ENCODE results near the gene ASF1B. TPM values are rescaled to one million over a fixed set of nuclear protein-coding genes. Genes with fewer than 3 reads are reported as not detected.
A peak's percentile ranks its signal among the peaks of the same experiment; 100 is the strongest.

Gene ASF1B
- total RNA-seq, 2 donors from 2014 or later = 37.8 to 47.8 TPM

- H3K27me3 ChIP-seq (ENCODE audit: control insufficient read depth, insufficient read depth, low read length, poor library complexity, severe bottlenecking) = no peaks in the 10 kb centered on the region
- H3K36me3 Mint-ChIP-seq (ENCODE audit: low read depth) = peaks cover 36% of the 10 kb centered on the region
- H3K27ac ChIP-seq (ENCODE audit: low read depth, low read length) = peak overlapping the region; percentile 49
- no peaks in the 10 kb centered on the region for H3K9me3 ChIP-seq (ENCODE audit: control insufficient read depth, low read length)
- no peak overlapping the region for H3K4me3 ChIP-seq (ENCODE audit: low read length)
- TF ChIP-seq CTCF (conservative IDR thresholded peaks at IDR 0.05) = no peak
- DNase-seq = no peak
- H3K36me3 ChIP-seq (ENCODE audit: control insufficient read depth, insufficient read depth, low read length) = peaks cover 21% of the 10 kb centered on the region
- H3K4me1 ChIP-seq (ENCODE audit: control insufficient read depth, insufficient read depth, low read length) = peaks cover 4% of the 10 kb centered on the region
- 94 to 95% methylated on average over 13 to 25 of the region's 25 CpGs for WGBS, 2 experiments (ENCODE audit: insufficient coverage in 1 of 2, insufficient read length in 1 of 2)
- no peak overlapping the region for H3K9ac ChIP-seq (ENCODE audit: extremely low read depth, low read length, poor library complexity, severe bottlenecking)
- no peak overlapping the region for H3K27ac Mint-ChIP-seq
- H3K9me3 Mint-ChIP-seq = no peaks in the 10 kb centered on the region
- H3K4me1 Mint-ChIP-seq = peaks cover 2% of the 10 kb centered on the region
- no peaks in the 10 kb centered on the region for H3K27me3 Mint-ChIP-seq (ENCODE audit: insufficient read depth)
- no peak overlapping the region for H3K4me3 Mint-ChIP-seq
Measured at GRCh38 chr19:14160017-14160703, 23.8 kb upstream of the ASF1B start.

- no peak overlapping the region for H3K27ac Mint-ChIP-seq
- TF ChIP-seq CTCF (conservative IDR thresholded peaks at IDR 0.05) = no peak
- DNase-seq = no peak
- H3K4me1 Mint-ChIP-seq = peaks cover 2% of the 10 kb centered on the region
- H3K27ac ChIP-seq (ENCODE audit: low read depth, low read length) = no peak overlapping the region
- H3K4me3 ChIP-seq (ENCODE audit: low read length) = no peak overlapping the region
- peaks cover 25% of the 10 kb centered on the region for H3K36me3 ChIP-seq (ENCODE audit: control insufficient read depth, insufficient read depth, low read length)
- peaks cover 46% of the 10 kb centered on the region for H3K36me3 Mint-ChIP-seq (ENCODE audit: low read depth)
- H3K4me3 Mint-ChIP-seq = no peak overlapping the region
- peaks cover 4% of the 10 kb centered on the region for H3K4me1 ChIP-seq (ENCODE audit: control insufficient read depth, insufficient read depth, low read length)
- no peaks in the 10 kb centered on the region for H3K9me3 ChIP-seq (ENCODE audit: control insufficient read depth, low read length)
- H3K27me3 ChIP-seq (ENCODE audit: control insufficient read depth, insufficient read depth, low read length, poor library complexity, severe bottlenecking) = no peaks in the 10 kb centered on the region
- H3K27me3 Mint-ChIP-seq (ENCODE audit: insufficient read depth) = no peaks in the 10 kb centered on the region
- H3K9ac ChIP-seq (ENCODE audit: extremely low read depth, low read length, poor library complexity, severe bottlenecking) = no peak overlapping the region
- WGBS, 2 experiments (ENCODE audit: insufficient coverage in 1 of 2, insufficient read length in 1 of 2) = 93 to 94% methylated on average over 9 to 12 of the region's 12 CpGs
- H3K9me3 Mint-ChIP-seq = no peaks in the 10 kb centered on the region
Measured at GRCh38 chr19:14159059-14159458, 22.7 kb upstream of the ASF1B start.

GRCh38 chr19:14158276-14159023, 22.1 kb upstream of the ASF1B start:
- Histone ChIP-seq H3K36me3 (ENCODE audit: control insufficient read depth, insufficient read depth, low read length) (peaks cover 25% of the 10 kb centered on the region), H3K27ac (ENCODE audit: low read depth, low read length) (no peak overlapping the region), H3K4me1 (ENCODE audit: control insufficient read depth, insufficient read depth, low read length) (peaks cover 4% of the 10 kb centered on the region), H3K4me3 (ENCODE audit: low read length) (no peak overlapping the region), H3K9me3 (ENCODE audit: control insufficient read depth, low read length) (no peaks in the 10 kb centered on the region), H3K27me3 (ENCODE audit: control insufficient read depth, insufficient read depth, low read length, poor library complexity, severe bottlenecking) (no peaks in the 10 kb centered on the region), H3K9ac (ENCODE audit: extremely low read depth, low read length, poor library complexity, severe bottlenecking) (no peak overlapping the region)
- peaks cover 2% of the 10 kb centered on the region for H3K4me1 Mint-ChIP-seq
- TF ChIP-seq CTCF (conservative IDR thresholded peaks at IDR 0.05) = no peak
- no peak overlapping the region for H3K4me3 Mint-ChIP-seq
- no peak for DNase-seq
- WGBS, 2 experiments (ENCODE audit: insufficient coverage in 1 of 2, insufficient read length in 1 of 2) = 90 to 91% methylated on average over 8 to 16 of the region's 16 CpGs
- H3K27me3 Mint-ChIP-seq (ENCODE audit: insufficient read depth) = no peaks in the 10 kb centered on the region
- peaks cover 46% of the 10 kb centered on the region for H3K36me3 Mint-ChIP-seq (ENCODE audit: low read depth)
- no peak overlapping the region for H3K27ac Mint-ChIP-seq
- H3K9me3 Mint-ChIP-seq = no peaks in the 10 kb centered on the region
